T-helper 2 cell treated with Interferon-gamma antibody and Interleukin-4, amounts not matched to agents 5 μg/mL and 100 μg/mL, for 36 hours (primary cell): Measurements from ENCODE around the gene SUPT3H.

Experiments
- DNase-seq: peaks from one replicate; pipeline ENCODE4 v3.0.0; 2021; ENCODE audit warnings: low spot score
- H3K27ac Mint-ChIP-seq: one replicate; pipeline ENCODE4 v1.8.0; 2021; ENCODE audit warnings: mild to moderate bottlenecking, mixed read lengths
- H3K27me3 Mint-ChIP-seq: one replicate; pipeline ENCODE4 v1.8.0; 2021; ENCODE audit warnings: low read depth, mixed read lengths
- H3K36me3 Mint-ChIP-seq: one replicate; pipeline ENCODE4 v1.8.0; 2021; ENCODE audit warnings: low read depth, mixed read lengths
- H3K4me1 Mint-ChIP-seq: one replicate; pipeline ENCODE4 v1.8.0; 2021; ENCODE audit warnings: low read depth, mixed read lengths
- H3K4me3 Mint-ChIP-seq: one replicate; pipeline ENCODE4 v1.8.0; 2022; ENCODE audit warnings: mild to moderate bottlenecking, moderate library complexity, mixed read lengths
- H3K9me3 Mint-ChIP-seq: one replicate; pipeline ENCODE4 v1.8.0; 2021; ENCODE audit warnings: mixed read lengths

The SUPT3H gene

DNA sequence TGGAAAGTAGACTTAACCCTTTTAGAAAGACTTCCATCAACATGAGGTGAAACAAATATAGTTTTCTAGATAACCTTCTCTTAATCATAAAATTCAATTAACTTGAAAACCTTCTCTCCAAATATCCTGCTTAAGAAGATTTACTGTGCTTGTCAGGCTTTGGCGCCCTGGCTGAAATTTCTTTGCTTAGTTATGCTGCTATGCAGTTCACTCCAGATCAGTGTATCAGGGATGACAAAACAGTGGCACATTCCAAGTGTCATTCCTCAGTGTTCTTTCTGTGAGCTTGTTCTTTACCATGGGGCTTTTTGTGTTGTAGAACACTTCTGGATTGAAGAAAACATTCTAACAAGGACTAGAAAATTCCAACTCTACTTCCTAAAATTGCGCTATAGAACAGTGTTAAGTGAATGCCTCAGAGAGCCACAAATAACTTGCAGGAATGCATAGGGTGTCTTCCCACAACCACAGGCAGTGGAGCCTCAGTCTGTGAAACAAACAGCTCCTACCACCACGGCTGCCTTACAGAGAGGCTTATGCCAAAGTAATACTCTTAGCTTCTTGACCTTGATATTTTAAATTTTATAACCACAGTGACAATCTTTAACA is 546.6 kb downstream of the SUPT3H start:
- Mint-ChIP-seq H3K9me3 (no peaks in the 10 kb centered on the region), H3K27me3 (no peaks in the 10 kb centered on the region), H3K4me1 (peaks cover 25% of the 10 kb centered on the region), H3K4me3 (no peak overlapping the region), H3K36me3 (peaks cover 8% of the 10 kb centered on the region), H3K27ac (no peak overlapping the region)
- no peak for DNase-seq

- H3K27me3 Mint-ChIP-seq = no peaks in the 10 kb centered on the region
These were observed 547.9 kb downstream of the SUPT3H start for GRCh38 chr6:44829836-44830235.

GRCh38 chr6:44828780-44829179 is 549.0 kb downstream of the SUPT3H start:
- Mint-ChIP-seq H3K9me3 (no peaks in the 10 kb centered on the region), H3K4me1 (peaks cover 28% of the 10 kb centered on the region), H3K27ac (peak overlapping the region; percentile 58), H3K36me3 (peaks cover 12% of the 10 kb centered on the region), H3K27me3 (no peaks in the 10 kb centered on the region), H3K4me3 (peak overlapping the region; percentile 4)
- DNase-seq = no peak

More at GRCh38 chr6:44829836-44830235, 547.9 kb downstream of the SUPT3H start:
- DNase-seq = no peak
- Mint-ChIP-seq H3K4me1 (peaks cover 25% of the 10 kb centered on the region), H3K36me3 (peaks cover 10% of the 10 kb centered on the region), H3K4me3 (no peak overlapping the region), H3K9me3 (no peaks in the 10 kb centered on the region), H3K27ac (no peak overlapping the region)

- Mint-ChIP-seq H3K27ac (no peak overlapping the region), H3K9me3 (no peaks in the 10 kb centered on the region), H3K36me3 (peaks cover 14% of the 10 kb centered on the region), H3K27me3 (no peaks in the 10 kb centered on the region), H3K4me3 (no peak overlapping the region), H3K4me1 (peaks cover 22% of the 10 kb centered on the region)
- no peak for DNase-seq
These were observed 551.6 kb downstream of the SUPT3H start for GRCh38 chr6:44826025-44826676.

DNA sequence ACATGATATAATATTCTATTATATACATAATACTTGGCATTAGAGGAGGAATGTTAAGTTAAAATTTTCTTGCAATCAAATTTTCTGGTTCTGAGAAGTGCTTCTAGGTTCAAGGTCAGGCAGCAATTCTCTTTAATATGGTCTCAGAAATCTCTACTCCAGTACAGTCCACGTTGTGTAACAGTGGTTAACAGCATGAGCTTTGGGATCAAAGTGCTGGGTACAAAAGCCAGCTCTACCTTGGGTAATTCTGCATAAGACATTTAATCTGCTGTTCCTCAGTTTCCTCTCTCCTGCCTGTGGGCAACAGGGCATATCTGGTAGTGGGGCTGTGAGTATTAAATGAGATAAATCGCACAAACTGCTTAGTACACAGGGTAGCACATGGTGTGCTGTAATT is 552.5 kb downstream of the SUPT3H start:
- Mint-ChIP-seq H3K36me3 (peaks cover 14% of the 10 kb centered on the region), H3K4me3 (no peak overlapping the region), H3K27me3 (no peaks in the 10 kb centered on the region), H3K27ac (no peak overlapping the region), H3K9me3 (no peaks in the 10 kb centered on the region), H3K4me1 (peaks cover 22% of the 10 kb centered on the region)
- no peak for DNase-seq

DNA sequence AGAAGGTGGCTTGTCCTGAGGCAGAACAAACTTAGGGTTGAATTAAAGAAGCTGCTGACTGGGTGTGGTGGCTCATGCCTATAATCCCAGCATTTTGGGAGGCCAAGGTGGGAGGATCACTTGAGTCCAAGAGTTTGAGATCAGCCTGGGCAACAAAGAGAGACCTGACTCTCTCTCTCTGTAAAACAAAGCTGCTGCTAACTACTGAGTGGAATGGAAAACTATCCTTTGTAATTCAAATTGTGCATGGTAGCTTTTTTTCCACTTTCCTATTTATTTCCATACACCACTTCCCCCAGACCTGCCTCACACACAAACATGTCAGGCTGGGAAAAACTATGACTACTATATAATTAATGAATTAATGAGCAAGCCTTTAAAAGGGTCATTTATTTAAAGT is 553.2 kb downstream of the SUPT3H start:
- no peak overlapping the region for H3K27ac Mint-ChIP-seq
- no peak overlapping the region for H3K4me3 Mint-ChIP-seq
- peaks cover 14% of the 10 kb centered on the region for H3K36me3 Mint-ChIP-seq
- H3K4me1 Mint-ChIP-seq = peaks cover 17% of the 10 kb centered on the region
- no peaks in the 10 kb centered on the region for H3K27me3 Mint-ChIP-seq
- no peaks in the 10 kb centered on the region for H3K9me3 Mint-ChIP-seq
- DNase-seq = no peak

DNA sequence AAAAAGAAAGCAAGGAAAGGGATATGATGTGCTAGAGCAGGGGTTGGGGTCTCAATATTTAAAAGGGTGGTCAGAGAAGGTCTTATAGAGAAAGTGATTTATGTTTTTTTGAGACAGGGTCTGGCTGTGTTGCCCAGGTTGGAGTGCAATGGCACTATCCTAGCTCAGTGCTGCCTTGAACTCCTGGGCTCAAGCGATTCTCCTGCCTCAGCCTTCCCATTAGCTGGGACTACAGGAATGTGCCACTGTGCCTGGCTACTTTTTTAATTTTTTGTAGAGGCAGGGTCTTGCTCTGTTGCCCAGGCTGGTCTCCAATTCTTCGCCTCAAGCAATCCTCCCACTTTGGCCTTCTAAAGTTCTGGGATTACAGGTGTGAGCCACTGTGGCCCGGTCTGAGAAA is 557.0 kb downstream of the SUPT3H start:
- peaks cover 5% of the 10 kb centered on the region for H3K4me1 Mint-ChIP-seq
- no peak for DNase-seq
- H3K27me3 Mint-ChIP-seq = no peaks in the 10 kb centered on the region
- no peak overlapping the region for H3K27ac Mint-ChIP-seq
- H3K9me3 Mint-ChIP-seq = peaks cover 8% of the 10 kb centered on the region
- peaks cover 16% of the 10 kb centered on the region for H3K36me3 Mint-ChIP-seq
- no peak overlapping the region for H3K4me3 Mint-ChIP-seq

DNA sequence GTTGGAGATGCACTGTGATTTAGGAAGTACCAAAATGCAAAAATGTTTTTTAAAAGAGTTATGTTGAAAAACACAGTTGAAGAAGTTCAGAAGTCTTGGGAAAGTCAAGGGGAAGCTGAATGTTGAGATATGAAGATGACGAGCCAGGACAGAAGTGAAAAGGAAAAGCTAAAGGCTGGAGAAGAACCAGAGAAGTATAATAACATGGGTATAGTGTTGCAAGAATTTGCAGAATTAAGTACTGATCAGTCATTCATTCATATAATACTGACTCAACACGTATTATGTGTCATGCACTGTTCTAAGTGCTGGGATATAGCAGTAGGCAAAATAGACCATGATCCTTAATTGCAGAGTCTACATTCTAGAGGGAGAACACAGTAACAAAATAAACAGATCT is 557.4 kb downstream of the SUPT3H start:
- Mint-ChIP-seq H3K27ac (no peak overlapping the region), H3K4me3 (no peak overlapping the region), H3K9me3 (peaks cover 8% of the 10 kb centered on the region), H3K27me3 (no peaks in the 10 kb centered on the region), H3K36me3 (peaks cover 14% of the 10 kb centered on the region), H3K4me1 (peaks cover 5% of the 10 kb centered on the region)
- DNase-seq = no peak

GRCh38 chr6:44811456-44811855 is 566.3 kb downstream of the SUPT3H start:
- peaks cover 1% of the 10 kb centered on the region for H3K9me3 Mint-ChIP-seq
- no peak overlapping the region for H3K27ac Mint-ChIP-seq

DNA sequence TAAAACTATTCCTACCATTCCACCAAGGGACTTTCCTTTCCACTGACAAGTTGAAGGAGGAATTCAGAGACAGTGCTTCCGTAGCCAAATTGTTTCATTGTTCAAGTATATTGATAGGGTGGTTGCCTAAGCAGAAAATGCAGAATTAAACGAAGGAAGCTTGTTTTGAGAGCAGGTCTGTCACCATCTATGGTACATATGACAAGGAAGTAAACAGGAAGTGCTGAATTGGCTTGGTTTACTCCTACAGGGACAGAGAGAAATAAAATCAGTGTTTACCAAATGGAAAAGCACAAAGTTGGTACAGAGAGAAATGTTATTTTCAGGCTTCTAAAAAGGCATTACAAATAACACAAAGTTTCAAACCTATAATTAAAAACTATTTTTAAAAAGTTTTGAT is 568.5 kb downstream of the SUPT3H start:
- no peak for DNase-seq
- Mint-ChIP-seq H3K9me3 (no peaks in the 10 kb centered on the region), H3K4me3 (no peak overlapping the region), H3K36me3 (peaks cover 14% of the 10 kb centered on the region), H3K27ac (no peak overlapping the region), H3K27me3 (no peaks in the 10 kb centered on the region), H3K4me1 (peaks cover 12% of the 10 kb centered on the region)

More at GRCh38 chr6:44811456-44811855, 566.3 kb downstream of the SUPT3H start:
- DNase-seq = no peak
- Mint-ChIP-seq H3K4me3 (no peak overlapping the region), H3K27me3 (no peaks in the 10 kb centered on the region), H3K36me3 (peaks cover 17% of the 10 kb centered on the region), H3K4me1 (peaks cover 12% of the 10 kb centered on the region)

- Mint-ChIP-seq H3K36me3 (peaks cover 12% of the 10 kb centered on the region), H3K27ac (no peak overlapping the region), H3K4me1 (peaks cover 12% of the 10 kb centered on the region), H3K27me3 (peaks cover 2% of the 10 kb centered on the region), H3K4me3 (no peak overlapping the region), H3K9me3 (no peaks in the 10 kb centered on the region)
- DNase-seq = no peak
These were observed 569.6 kb downstream of the SUPT3H start for GRCh38 chr6:44808148-44808547.

GRCh38 chr6:44806656-44807055 is 571.1 kb downstream of the SUPT3H start:
- H3K27ac Mint-ChIP-seq = no peak overlapping the region
- peaks cover 2% of the 10 kb centered on the region for H3K27me3 Mint-ChIP-seq
- DNase-seq = no peak
- no peaks in the 10 kb centered on the region for H3K9me3 Mint-ChIP-seq
- H3K4me3 Mint-ChIP-seq = no peak overlapping the region
- peaks cover 9% of the 10 kb centered on the region for H3K4me1 Mint-ChIP-seq
- peaks cover 8% of the 10 kb centered on the region for H3K36me3 Mint-ChIP-seq

DNA sequence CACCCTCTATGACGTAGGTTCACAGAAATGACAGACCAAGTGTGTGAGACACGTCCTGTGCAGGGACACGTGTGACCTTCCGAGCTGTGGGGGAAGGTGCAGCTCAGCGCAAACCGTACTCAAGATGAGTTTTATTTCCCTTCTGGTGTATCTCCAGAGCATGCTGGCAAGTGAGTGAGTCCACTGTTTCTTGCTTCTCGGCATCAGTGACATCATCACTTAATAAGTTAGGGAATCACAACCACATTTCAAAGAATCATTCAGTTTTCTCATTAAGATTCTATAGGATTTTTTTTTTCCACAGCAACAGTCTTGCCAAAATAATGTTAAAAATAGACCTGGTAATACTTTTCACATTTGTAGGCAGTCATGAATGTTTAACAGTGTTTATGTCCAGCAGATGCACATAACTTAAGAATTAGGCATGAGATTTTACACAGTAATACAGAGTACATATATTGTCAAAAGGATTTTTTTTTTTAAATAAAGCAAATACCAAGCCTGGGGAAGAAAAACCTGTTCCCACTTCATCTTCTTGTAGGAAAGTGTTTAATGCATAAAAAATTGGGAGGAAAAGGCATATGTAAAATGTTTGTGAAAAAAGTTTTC is 572.4 kb downstream of the SUPT3H start:
- no peak overlapping the region for H3K27ac Mint-ChIP-seq
- peaks cover 8% of the 10 kb centered on the region for H3K36me3 Mint-ChIP-seq
- H3K27me3 Mint-ChIP-seq = peaks cover 8% of the 10 kb centered on the region
- no peak for DNase-seq
- H3K4me3 Mint-ChIP-seq = no peak overlapping the region
- peaks cover 7% of the 10 kb centered on the region for H3K4me1 Mint-ChIP-seq
- no peaks in the 10 kb centered on the region for H3K9me3 Mint-ChIP-seq

DNA sequence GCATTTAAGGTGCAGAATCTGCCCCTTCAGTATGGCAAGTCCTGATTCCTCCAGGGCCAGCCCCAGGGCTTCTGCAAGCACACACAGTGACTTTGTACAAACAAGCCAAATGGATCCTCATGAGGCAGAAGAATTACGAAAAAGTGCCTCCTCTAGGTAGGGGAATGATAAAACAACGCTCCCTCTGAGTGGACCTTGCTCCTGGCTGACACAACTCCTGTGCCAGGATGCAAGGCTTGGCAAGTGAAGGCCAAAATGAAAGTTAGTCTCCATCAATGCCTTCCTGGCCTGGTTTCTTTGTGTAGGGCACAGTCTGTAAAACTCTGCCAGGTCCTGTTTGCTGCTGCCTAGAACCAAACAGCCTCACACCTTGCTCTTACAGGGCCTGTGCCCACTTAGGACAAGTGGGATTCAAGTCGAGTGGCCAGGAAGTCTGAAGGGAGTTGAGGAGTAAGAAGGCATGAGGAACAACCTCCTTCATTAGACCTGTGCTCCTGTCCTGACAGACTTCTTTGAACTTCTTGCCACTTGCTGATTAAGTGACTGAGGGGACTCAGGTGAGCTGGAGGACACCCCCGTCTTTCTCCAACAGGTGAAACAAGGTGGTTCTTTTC is 573.1 kb downstream of the SUPT3H start:
- DNase-seq = no peak
- H3K9me3 Mint-ChIP-seq = no peaks in the 10 kb centered on the region
- H3K4me3 Mint-ChIP-seq = no peak overlapping the region
- no peak overlapping the region for H3K27ac Mint-ChIP-seq
- H3K36me3 Mint-ChIP-seq = peaks cover 7% of the 10 kb centered on the region
- H3K4me1 Mint-ChIP-seq = peaks cover 6% of the 10 kb centered on the region
- peaks cover 12% of the 10 kb centered on the region for H3K27me3 Mint-ChIP-seq
